GM19193 (cell line): ENCODE results near the gene ALDOA.

Source experiments
- POLR2A ChIP-seq: IDR thresholded peaks from 4 replicates; pipeline ENCODE4 v1.6.1; 2011; ENCODE audit not compliant: insufficient read depth, insufficient read length; ENCODE audit errors: extremely low read depth

Gene ALDOA

GRCh38 chr16:30112197-30113030 lies 46.9 kb downstream of the ALDOA start:
- no peak for TF ChIP-seq POLR2A

- no peak for TF ChIP-seq POLR2A
These were observed 47.6 kb downstream of the ALDOA start, which contains the start of gene GDPD3 for GRCh38 chr16:30113031-30113710. Gene GDPD3 (minus strand): TSS chr16:30113537. CDS start chr16:30113478, 59 bp downstream.

- TF ChIP-seq POLR2A, result no peak
These were observed 48.3 kb downstream of the ALDOA start for GRCh38 chr16:30113711-30114333.

GRCh38 chr16:30114411-30114810 lies 48.9 kb downstream of the ALDOA start:
- TF ChIP-seq POLR2A, result no peak

- no peak for TF ChIP-seq POLR2A
These were observed 49.7 kb downstream of the ALDOA start for GRCh38 chr16:30115238-30115637.

GRCh38 chr16:30116291-30117207 lies 51.0 kb downstream of the ALDOA start:
- TF ChIP-seq POLR2A, result no peak

- TF ChIP-seq POLR2A, result no peak
These were observed 52.2 kb downstream of the ALDOA start for GRCh38 chr16:30117768-30118167.

- no peak for TF ChIP-seq POLR2A
These were observed 53.9 kb downstream of the ALDOA start for GRCh38 chr16:30119428-30119827.
